GM18909 (cell line): Measurements from ENCODE around the gene SLC27A1.
A peak's percentile ranks its signal among the peaks of the same experiment; 100 is the strongest.
"Not testable (repeated sequence)": the region's sequence is repeated elsewhere in the genome, so short reads cannot be mapped to it uniquely, and the experiment has no call there.

Experiments used
- ATAC-seq: cut with Tn5 transposase; IDR thresholded peaks from one replicate; pipeline ENCODE4 v1.9.1; 2021; ENCODE audit warnings: mild to moderate bottlenecking; ENCODE audit not compliant: unreplicated experiment, poor library complexity

SLC27A1 gene

DNA sequence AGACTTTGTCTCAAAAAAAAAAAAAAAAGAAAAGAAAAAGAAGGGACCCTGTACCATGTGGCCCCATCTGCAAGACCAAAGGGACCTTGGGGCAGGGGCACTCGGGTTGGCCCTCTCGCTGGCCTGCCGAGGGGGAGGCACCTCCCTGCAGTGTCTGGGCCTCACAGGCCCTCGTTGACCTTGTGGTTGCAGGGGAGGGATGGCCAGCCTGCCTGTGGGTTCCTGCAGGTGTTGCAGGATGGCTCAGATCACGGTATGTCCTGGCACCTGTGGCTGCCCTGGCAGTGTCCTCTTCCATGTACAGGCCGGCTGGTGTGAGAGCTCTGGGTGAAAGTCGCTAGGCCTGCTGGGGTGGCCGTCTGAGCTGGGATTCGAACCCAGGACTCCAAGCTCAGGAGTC, 36.4 kb downstream of the SLC27A1 start:
- ATAC-seq, result no peak

DNA sequence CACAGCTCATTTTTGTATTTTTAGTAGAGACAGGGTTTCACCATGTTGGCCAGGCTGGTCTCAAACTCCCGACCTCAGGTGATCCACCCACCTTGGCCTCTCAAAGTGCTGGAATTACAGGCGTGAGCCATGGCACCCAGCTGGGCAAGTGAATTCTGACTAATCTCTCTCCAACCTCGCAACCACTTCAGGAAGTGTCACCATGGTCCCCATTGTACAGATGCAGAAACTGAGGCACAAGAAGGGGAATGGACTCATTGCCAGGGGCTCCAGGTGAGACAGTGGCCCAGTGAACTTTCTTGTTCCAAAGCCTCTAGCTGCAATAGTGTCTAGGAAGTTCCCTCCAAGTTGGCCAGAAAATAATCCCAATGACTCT, 38.2 kb downstream of the SLC27A1 start:
- ATAC-seq, result not testable (repeated sequence)

DNA sequence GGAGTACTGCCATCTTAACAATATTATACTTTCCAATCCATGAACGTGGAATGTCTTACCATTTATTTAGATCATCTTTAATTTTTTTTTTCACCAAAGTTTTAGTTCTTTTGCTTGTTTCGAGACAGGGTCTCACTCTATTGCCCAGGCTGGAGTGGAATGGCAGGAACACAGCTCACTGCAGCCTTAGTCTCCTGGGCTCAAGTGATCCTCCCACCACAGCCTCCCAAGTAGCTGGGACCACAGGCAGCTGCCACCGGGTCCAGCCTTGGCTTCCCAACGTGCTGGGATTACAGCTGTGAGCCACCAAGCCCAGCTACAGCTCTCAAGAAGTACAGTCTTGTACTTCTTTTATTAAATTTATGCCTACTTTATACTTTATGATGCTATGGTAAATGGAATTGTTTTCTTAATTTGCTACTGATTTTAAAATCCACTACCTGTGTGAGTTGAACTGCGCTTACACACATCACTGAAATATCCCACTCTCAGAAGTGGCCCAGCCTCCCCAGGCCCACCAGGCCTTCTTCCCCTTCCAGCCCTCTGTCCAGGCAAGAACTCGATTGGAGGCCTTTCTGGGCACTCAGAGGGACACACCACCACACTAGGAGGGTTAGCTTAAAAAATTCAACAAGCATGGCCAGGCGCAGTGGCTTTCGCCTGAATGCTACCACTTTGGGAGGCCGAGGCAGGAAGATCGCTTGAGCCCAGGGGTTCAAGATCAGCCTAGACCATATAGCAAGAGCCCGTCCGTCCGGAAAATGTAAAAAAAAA, 40.1 kb downstream of the SLC27A1 start:
- ATAC-seq, result no peak

DNA sequence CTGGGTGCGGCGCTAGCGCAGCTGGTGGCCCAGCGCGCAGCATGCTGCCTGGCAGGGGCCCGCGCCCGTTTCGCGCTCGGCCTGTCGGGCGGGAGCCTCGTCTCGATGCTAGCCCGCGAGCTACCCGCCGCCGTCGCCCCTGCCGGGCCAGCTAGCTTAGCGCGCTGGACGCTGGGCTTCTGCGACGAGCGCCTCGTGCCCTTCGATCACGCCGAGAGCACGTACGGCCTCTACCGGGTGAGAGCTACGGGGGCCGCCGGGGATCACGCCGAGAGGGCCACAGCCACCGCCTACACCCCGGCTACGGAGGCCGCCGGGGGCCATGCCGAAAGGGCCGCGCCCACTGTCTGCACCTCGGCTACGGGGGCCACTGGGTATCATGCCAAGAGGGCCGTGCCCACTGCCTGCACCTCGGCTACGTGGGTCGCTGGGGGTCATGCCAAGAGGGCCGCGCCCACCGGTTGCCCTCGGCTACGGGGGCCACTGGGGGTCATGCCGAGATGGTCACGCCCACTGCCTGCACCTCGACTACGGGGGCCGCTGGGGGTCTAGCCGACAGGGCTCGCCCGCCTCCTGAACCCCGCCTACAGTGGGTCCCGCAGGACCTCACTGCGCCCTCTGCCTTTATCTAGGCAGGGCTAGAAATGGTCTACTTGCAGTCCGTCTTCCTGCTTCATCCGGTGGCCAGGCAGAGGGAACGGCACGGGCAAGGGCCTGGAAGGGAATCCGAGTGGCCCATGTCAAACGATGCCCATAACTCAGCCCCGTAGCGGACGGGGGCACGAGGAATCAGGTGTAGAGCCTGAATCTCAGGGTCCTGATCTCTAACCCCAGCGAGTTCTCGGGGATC, 41.6 kb downstream of the SLC27A1 start:
- peak; percentile 66 for ATAC-seq

DNA sequence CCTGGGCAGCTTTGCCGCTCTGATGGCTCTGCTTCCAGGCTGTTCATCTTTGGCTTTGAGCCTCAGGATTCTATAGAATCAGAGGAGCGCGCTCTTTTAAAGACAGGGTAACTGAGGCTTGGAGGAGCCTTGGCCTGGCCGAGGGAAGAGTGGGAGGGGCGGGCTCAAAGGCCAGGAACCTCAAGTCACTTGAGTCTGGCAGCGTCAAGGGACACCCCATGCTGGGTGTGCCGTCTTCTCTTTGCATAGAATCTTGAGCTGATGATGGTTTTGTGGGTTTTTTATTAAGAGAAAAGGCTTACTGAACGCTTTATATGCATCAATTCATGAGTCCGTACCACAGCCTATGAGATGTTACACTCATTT, 42.2 kb downstream of the SLC27A1 start:
- ATAC-seq, result no peak

DNA sequence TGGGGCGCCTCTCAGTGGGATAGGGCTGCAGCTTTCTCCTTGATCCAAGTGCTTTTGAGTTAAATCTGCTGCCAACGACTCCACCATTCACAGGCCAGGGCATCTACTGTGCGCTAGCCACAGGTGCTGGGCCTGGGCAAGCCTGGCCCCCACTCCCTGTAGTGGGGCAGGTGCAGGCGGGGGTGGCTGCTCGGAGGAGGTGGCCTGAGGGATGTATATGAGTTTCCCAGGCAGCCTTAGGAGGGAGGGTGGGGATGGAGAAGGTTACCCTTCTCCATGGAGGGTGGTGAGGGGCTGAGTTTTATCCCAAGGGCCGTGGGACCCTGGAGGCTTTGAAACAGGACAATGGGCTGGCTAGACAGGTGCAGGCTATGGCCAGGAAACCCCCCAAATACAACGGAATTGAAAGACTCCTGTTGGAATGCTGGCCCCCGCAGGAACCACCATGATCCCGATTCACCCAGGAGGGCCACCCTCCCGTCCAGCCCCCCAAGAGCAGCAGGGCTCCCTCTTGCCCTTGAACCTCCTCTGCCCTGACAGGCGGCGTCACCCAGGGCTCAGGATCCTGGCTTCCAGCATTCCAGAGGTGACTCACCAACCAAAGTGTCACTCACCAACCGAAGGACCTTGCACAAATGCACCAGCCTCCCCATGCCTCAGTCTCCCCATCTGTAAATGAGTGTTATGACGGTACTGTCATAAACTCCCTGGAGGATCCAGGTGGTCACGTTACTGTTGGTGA, 45.3 kb downstream of the SLC27A1 start:
- ATAC-seq, result no peak

DNA sequence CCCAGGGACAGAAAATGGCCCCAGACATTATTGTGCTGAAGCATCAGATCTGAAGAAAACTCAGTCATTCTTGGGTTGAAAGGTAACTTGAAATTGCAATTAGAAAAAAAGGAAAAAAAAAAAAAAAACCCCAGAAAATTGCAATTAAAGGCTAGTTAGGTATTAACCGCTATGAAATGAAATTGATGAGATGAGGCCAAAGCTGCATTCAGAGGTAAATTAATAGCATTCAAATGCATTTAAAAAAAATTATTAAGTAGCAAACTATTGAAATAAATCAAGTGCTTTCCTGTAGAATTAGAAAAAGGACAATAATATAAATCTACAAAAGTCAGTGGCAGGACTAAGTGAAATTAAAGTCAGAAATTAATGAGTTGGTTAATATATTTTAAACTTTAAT, 47.6 kb downstream of the SLC27A1 start:
- no peak for ATAC-seq

DNA sequence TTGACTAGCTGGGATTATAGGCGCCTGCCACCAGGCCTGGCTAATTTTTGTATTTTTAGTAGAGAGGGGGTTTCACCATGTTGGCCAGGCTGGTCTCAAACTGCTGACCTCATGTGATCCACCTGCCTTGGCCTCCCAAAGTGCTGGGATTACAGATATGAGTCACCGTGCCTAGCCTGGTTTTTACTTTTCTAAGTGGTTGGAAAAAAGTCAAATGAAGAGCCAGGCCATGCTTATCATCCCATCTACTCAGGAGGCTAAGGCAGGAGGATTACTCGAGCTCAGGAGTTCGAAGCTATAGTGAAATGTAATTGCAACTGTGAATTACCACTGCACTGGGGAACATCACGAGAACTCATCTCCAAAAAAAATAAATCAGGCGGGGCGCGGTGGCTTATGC, 48.3 kb downstream of the SLC27A1 start:
- ATAC-seq, result not testable (repeated sequence)

DNA sequence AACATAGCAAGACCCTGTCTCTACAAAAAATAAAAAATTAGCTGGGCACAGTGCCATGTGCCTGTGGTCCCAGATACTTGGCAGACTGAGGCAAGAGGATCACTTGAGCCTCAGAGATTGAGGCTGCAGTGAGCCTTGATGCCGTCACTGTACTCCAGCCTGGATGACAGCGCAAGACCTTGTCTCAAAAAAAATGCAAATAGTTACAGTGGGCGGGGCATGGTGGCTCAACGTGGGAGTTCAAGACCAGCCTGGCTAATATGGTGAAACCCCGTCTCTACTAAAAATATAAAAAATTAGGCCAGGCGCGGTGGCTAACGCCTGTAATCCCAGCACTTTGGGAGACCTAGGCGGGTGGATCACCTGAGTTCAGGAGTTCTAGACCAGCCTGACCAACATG, 49.6 kb downstream of the SLC27A1 start:
- ATAC-seq, result no peak

DNA sequence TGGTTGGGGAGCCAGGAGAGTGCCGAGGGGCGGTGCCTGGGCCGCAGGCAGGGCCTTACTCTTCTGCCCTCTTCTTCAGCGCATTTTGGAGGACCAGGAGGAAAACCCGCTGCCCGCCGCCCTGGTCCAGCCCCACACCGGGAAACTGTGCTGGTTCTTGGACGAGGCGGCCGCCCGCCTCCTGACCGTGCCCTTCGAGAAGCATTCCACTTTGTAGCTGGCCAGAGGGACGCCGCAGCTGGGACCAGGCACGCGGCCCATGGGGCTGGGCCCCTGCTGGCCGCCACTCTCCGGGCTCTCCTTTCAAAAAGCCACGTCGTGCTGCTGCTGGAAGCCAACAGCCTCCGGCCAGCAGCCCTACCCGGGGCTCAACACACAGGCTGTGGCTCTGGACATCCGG, 50.5 kb downstream of the SLC27A1 start:
- ATAC-seq, result no peak

DNA sequence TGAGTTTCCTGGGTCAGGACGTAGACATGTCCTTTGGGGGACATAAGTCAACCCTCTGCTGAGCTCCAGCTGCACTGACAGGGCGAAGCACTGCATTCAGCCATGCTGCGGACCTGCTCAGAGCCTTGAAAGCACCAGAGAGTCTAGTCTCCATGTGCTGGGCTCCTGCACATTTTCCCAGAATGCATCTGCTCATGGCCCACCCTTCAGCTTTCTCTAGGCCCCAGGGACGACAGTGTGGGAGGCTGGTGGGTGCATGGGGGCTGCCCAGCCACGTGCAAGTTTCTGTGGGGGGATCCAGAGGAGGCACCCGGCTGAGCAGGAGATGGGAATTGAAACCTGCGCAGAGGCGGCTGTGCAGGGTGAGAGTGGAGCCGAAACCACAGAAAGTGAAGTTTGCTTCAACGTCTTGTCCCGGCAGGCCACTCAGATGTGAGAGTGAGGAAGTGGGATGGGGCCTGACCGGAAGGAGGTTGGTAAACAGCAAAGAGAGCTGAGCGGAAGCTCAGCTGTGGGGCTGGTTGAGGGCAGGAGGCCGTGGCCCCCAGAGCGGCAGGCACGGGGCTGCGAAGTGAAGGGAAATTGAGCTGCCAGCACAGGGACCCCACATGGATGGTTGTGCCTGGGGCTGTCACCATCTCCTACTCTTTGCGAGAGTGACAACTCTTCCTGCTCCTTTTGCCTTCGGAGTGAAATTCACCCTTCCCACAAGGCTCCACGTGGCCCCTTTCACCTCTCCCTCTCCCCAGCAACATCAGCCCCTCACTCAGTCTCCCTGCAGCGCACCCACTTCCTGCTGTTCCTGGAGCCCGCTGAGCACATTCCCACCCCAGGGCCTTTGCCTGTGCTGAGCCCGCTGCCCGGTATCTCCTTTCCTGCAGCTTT, 52.9 kb downstream of the SLC27A1 start:
- peak; percentile 81 for ATAC-seq

DNA sequence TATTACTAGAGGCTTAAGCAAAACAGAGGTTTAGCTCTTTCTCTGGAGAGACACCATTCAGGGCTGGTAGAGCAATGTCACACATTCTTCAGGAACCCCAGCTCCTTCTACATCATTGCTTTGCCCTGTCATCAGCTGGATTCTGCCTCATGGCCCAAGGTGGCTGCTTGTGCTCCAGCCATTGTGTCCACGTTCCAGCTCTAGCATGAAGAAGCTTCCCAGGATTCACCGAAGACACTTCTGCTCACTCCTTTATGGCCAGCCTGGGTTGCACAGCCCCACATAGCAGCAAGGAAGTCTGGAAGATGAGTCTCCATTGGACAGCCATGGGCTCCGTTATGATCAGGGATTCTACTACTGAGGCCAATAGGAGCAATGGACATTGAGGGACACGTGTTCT, 54.3 kb downstream of the SLC27A1 start:
- ATAC-seq, result no peak

DNA sequence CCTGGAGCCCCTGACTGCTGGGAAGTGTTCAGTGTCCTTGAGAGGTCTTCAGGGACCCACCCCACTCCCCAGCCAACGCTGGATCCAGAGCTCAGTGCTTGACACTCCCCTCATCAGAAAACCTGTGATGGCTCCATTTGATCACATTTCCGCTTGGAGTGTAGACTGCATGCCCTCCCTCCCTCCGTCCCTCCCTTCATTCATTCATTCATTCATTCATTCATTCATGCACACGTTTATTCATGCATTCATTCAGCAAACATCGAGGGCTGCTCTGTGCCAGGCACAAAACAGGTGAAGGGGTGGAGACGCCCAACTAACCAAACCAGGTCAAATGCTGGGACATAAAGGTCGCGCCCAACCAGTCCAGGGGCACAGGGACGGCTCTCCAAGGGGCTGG, 54.8 kb downstream of the SLC27A1 start:
- no peak for ATAC-seq

DNA sequence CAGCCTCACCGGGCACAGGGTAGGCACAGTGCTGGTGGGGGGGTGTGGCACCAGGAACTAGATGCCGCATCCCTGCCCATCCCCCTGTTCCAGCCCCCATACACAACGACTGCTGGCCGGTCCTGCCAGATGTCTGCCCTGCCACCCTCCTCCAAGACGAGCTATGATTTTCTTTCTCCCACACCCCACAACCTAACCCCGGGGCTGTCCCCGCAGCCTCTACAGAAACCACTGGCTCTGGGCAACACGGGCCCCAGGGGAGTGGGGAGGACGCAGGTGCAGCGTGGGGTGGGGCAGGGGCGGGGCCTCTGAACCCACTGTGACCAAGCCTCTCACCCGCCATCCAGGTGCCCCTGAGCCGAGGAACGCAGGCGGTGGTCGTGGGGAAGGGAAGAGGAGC, 56.6 kb downstream of the SLC27A1 start:
- peak; percentile 45 for ATAC-seq

DNA sequence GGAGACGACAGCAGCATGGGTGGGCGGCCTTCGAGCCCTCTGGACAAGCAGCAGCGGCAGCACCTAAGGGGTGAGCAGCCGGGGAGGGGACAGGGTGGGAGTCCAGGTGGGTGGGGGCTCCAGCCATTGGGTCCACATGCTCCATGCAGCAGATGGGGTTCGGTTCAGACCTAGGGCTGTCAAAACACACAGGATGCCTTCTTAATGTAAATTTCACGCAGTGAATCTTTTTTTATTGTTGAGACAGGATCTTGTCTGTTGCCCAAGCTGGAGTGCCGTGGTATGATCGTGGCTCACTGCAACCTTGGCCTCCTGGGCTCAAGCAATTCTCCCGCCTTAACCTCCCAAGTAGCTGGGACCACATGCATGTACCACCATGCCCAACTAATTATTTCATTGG, 57.0 kb downstream of the SLC27A1 start:
- no peak for ATAC-seq

DNA sequence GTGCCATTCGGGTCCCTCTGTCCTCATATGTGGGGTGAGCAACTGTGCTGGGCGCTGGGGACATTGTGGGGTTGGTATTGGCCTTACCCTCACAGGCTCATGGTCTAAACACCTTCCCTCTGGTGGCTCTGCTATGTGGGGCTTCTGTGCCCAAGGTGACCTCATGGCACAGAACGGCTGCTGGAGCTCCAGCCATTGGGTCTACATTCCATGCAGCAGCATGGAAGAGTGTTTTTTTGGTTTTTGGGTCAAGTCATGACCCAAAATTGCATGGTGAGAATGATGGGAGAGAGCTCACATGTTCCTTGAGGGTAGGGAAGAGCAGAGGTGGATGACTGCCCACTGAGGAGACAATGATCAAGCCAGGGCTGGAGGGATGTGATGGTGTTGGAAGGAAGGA, 58.3 kb downstream of the SLC27A1 start:
- ATAC-seq, result no peak

DNA sequence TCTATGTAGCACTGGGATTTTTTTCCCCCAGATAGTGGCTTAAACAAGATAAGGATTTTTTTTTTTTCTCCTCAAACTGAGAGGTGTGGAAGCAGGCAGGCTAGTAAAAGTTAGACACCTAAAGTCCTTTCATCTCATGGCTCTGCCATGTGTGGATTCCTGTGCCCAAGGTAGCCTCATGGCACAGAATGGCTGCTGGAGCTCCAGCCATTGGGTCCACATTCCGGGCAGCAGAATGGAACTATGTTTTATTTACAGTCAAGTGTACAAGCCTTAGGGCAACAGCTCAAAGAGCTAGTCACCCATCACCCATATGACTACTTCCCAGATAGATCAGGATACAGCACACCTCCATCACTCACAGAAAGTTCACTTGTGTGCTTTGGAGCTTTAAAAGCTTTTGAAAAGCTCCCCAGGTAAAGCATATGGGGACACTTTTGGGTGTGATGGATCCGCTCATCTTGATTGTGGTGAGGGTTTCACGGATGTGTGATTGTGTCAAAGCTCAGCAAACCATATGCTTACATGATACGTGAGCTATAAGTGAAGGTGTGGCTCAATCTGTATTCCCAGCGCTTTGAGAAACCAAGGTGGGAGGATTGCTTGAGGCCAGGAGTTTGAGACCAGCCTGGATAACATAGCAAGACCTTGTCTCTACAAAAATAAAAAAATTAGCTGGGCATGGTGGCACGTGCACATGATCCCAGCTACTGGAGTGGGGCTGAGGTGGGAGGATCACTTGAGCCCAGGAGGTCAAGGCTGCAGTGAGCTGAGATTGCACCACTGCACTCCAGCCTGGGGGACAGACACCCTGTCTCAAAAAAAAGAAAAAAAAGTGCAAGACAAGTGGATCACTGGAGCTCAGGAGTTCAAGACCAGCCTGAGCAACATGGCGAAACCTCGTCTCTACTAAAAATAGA, 59.2 kb downstream of the SLC27A1 start:
- no peak for ATAC-seq

DNA sequence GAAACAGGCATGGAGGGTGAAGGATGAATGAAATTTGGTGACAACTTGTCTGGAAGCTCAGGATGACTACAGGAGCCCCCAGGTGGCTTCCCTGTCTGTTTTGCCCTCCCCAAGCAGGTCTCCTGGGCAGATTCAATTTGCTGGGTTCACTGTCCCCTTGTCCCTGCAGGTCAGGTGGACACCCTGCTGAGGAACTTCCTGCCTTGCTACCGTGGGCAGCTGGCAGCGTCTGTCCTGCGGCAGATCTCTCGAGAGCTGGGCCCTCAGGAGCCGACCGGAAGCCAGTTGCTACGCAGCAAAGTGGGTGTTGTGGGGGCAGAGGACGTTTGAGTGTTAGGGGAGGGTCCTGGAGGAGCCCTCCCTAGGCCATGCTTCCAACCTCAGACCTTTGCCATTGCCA, 60.3 kb downstream of the SLC27A1 start:
- ATAC-seq, result no peak

DNA sequence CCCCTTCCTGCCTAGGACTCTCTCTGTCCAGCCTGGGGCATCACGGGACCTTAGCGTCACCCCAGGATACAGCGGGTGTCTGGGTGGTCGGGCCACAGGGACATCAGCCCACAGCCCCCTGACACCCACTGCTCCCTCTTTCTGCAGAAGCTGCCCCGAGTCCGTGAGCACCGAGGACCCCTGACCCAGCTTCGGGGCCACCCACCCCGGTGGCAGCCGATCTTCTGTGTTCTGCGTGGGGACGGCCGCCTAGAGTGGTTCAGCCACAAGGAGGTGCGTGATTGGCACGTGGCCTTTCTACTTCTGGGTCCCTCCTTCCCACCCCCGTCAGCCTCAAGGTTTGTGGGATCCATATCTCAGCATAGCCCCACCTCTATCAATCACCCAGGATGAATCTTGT, 61.8 kb downstream of the SLC27A1 start:
- no peak for ATAC-seq
